Stimulated activated CD8-positive, alpha-beta memory T cell treated with anti-CD3 and anti-CD28 coated beads, Interleukin-7, amount 100 ng/mL, for 4 hours (primary cell): ENCODE measurements around the gene ADCY9.
"Not testable (repeated sequence)": the region's sequence is repeated elsewhere in the genome, so short reads cannot be mapped to it uniquely, and the experiment has no call there.

ENCODE experiments used
- DNase-seq, 2 donors: peaks; one replicate each; pipeline ENCODE4 v3.0.0-alpha.2; 2020; ENCODE audit warnings: low read depth in 2 of 2

The ADCY9 gene

GRCh38 chr16:4093495-4094126 lies 22.6 kb downstream of the ADCY9 start:
- no peak for DNase-seq

- DNase-seq: no peak
Measured at GRCh38 chr16:4092547-4093265, 23.5 kb downstream of the ADCY9 start.

GRCh38 chr16:4091240-4092012 lies 24.8 kb downstream of the ADCY9 start:
- DNase-seq: no peak

GRCh38 chr16:4090351-4090851 lies 25.8 kb downstream of the ADCY9 start:
- DNase-seq: no peak

- DNase-seq: no peak
Measured at GRCh38 chr16:4089811-4090301, 26.4 kb downstream of the ADCY9 start.

- no peak for DNase-seq
Measured at GRCh38 chr16:4089251-4089810, 26.9 kb downstream of the ADCY9 start.

GRCh38 chr16:4087990-4088577 lies 28.2 kb downstream of the ADCY9 start:
- no peak for DNase-seq

GRCh38 chr16:4087099-4087885 lies 28.9 kb downstream of the ADCY9 start:
- DNase-seq: no peak

GRCh38 chr16:4086153-4086552 lies 30.1 kb downstream of the ADCY9 start:
- no peak for DNase-seq

- DNase-seq: no peak
Measured at GRCh38 chr16:4085405-4085970, 30.8 kb downstream of the ADCY9 start.

GRCh38 chr16:4083347-4083870 lies 32.8 kb downstream of the ADCY9 start:
- DNase-seq: no peak

- no peak for DNase-seq
Measured at GRCh38 chr16:4082474-4083044, 33.7 kb downstream of the ADCY9 start.

- DNase-seq: peak; percentile 50 to 63
Measured at GRCh38 chr16:4081521-4082021, 34.7 kb downstream of the ADCY9 start.

- DNase-seq: no peak
Measured at GRCh38 chr16:4081047-4081446, 35.2 kb downstream of the ADCY9 start.

- no peak for DNase-seq
Measured at GRCh38 chr16:4077174-4077649, 39.0 kb downstream of the ADCY9 start.

- no peak for DNase-seq
Measured at GRCh38 chr16:4075534-4075933, 40.7 kb downstream of the ADCY9 start.

GRCh38 chr16:4073150-4073549 lies 43.1 kb downstream of the ADCY9 start:
- not testable (repeated sequence) for DNase-seq

- no peak for DNase-seq
Measured at GRCh38 chr16:4071686-4072561, 44.3 kb downstream of the ADCY9 start.

GRCh38 chr16:4070936-4071335 lies 45.3 kb downstream of the ADCY9 start:
- DNase-seq: no peak
